NOMO-1 (cell line): ENCODE data around the gene CCDC197.
A peak's percentile ranks its signal among the peaks of the same experiment; 100 is the strongest.

Source experiments
- DNase-seq, 2 experiments: peaks; one replicate each; lab custom pipeline; 2025; ENCODE audit not compliant: unreplicated experiment in 2 of 2; lab: John Stamatoyannopoulos, UW

Gene CCDC197

GRCh38 chr14:93998871-93999403, 1.8 kb downstream of the CCDC197 start:
- no peak for DNase-seq

- DNase-seq = no peak
Observed at GRCh38 chr14:93999573-93999972, 2.5 kb downstream of the CCDC197 start.

- DNase-seq = no peak
Observed at GRCh38 chr14:94000267-94000666, 3.2 kb downstream of the CCDC197 start.

GRCh38 chr14:94001016-94001415, 3.9 kb downstream of the CCDC197 start:
- no peak for DNase-seq

- peak; percentile 11 to 70 for DNase-seq
Observed at GRCh38 chr14:94001501-94002396, 4.6 kb downstream of the CCDC197 start.

- no peak for DNase-seq
Observed at GRCh38 chr14:94003397-94003796, 6.3 kb downstream of the CCDC197 start.

- DNase-seq = no peak
Observed at GRCh38 chr14:94004015-94004414, 6.9 kb downstream of the CCDC197 start.

GRCh38 chr14:94005324-94006073, 8.4 kb downstream of the CCDC197 start:
- DNase-seq = peak in 1 of 2 experiments; percentile 24

- no peak for DNase-seq
Observed at GRCh38 chr14:94008234-94008633, 11.1 kb downstream of the CCDC197 start.

- no peak for DNase-seq
Observed at GRCh38 chr14:94009767-94010166, 12.7 kb downstream of the CCDC197 start.

GRCh38 chr14:94010625-94011024, 13.5 kb downstream of the CCDC197 start:
- no peak for DNase-seq

GRCh38 chr14:94011795-94012194, 14.7 kb downstream of the CCDC197 start:
- peak in 1 of 2 experiments; percentile 30 for DNase-seq

- no peak for DNase-seq
Observed at GRCh38 chr14:94014382-94014781, 17.3 kb downstream of the CCDC197 start.

GRCh38 chr14:94015223-94015622, 18.1 kb downstream of the CCDC197 start:
- DNase-seq = no peak

- DNase-seq = no peak
Observed at GRCh38 chr14:94016446-94016976, 19.4 kb downstream of the CCDC197 start.

GRCh38 chr14:94018308-94018707, 21.2 kb downstream of the CCDC197 start:
- DNase-seq = no peak

GRCh38 chr14:94019329-94019728, 22.2 kb downstream of the CCDC197 start:
- DNase-seq = no peak

GRCh38 chr14:94020267-94020666, 23.2 kb downstream of the CCDC197 start:
- DNase-seq = no peak

- no peak for DNase-seq
Observed at GRCh38 chr14:94021001-94021400, 23.9 kb downstream of the CCDC197 start.

GRCh38 chr14:94021416-94022157, 24.5 kb downstream of the CCDC197 start:
- DNase-seq = no peak
